ENCODE results near the gene HCST.

GRCh38 chr19:35903550-35904179, 1.3 kb downstream of the HCST start:
- no peak for TF ChIP-seq FOSL2 (CRISPR knock-in tag; IDR thresholded peaks at IDR 0.05)
- no peak for TF ChIP-seq ZNF530 (CRISPR knock-in tag; IDR thresholded peaks at IDR 0.05; ENCODE audit: low read depth)
